PFSK-1 (cell line): ENCODE data around the gene ZNF331.

Experiments used
- FOXP2 ChIP-seq: optimal IDR thresholded peaks from 2 replicates; pipeline ENCODE3; 2011; ENCODE audit warnings: borderline replicate concordance, control low read depth, inconsistent platforms; ENCODE audit not compliant: insufficient read depth; ENCODE audit errors: extremely low read length, extremely low read depth
- POLR2AphosphoS5 ChIP-seq: IDR thresholded peaks from 2 replicates; pipeline ENCODE4 v1.6.1; 2012; ENCODE audit warnings: low read depth, mild to moderate bottlenecking, control low read depth, low read length, moderate library complexity
- SIN3A ChIP-seq: IDR thresholded peaks from 2 replicates; pipeline ENCODE4 v1.6.1; 2012; ENCODE audit warnings: mild to moderate bottlenecking, low read length, moderate library complexity, borderline replicate concordance; ENCODE audit not compliant: insufficient read depth
- TAF1 ChIP-seq: IDR thresholded peaks from 2 replicates; pipeline ENCODE4 v1.6.1; 2012; ENCODE audit warnings: low read length, control low read depth, borderline replicate concordance; ENCODE audit not compliant: insufficient read depth

DNA sequence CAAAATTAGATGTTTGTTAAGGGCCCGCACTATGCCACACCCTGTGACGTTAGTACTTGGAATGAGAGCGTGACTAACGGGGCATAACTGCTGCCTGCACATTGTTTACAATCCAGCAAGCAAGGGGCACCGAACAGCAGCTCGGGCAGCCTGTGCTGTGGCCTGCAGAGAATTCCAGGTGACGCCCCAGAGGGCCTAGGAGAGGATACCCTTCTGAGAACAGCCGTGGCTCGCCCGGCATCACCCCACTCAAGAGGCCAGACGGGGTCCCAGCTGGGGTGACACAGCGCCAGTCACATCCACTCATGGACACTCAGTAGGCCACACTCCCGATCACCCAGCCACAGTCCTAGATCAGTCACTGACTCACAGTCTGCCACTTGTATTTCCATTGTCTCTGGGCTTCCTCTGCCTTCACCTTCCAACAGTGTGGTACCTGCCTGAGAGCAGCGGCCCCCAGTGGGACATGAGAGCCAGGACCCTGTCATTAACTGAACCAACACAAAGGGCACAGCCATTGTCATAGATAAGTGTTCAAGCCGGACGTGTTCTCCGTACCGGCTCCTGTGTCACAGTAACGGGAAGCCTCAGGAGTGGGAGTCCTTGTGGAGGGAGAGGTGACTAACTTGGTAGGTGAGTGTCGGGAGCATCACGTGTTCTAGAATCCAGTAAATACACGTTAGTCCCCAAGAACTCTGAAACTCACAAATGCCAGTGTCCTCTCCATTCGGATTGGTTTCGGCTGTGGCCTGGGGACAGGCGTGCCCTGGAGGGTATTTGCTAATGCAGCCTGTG lies 7.5 kb downstream of the ZNF331 start:
- TF ChIP-seq POLR2AphosphoS5 (no peak), TAF1 (no peak), FOXP2 (no peak), SIN3A (no peak)
